SK-N-SH (cell line): ENCODE measurements around the gene CMTM1. TPM values are rescaled to one million over a fixed set of nuclear protein-coding genes. Genes with fewer than 3 reads are reported as not detected.

Experiments
- CTCF ChIA-PET: fragments of 300-600, 350-600 bp; formaldehyde crosslinking; extraction: SDS; loops from one replicate; lab custom pipeline; 2021; lab: Yijun Ruan, JAX
- POLR2A ChIA-PET: fragments of 350-600 bp; sonication (Branson Sonifier 250); formaldehyde crosslinking; extraction: SDS; loops from one replicate; lab custom pipeline; 2020; ENCODE audit warnings: antibody characterized with exemption, inconsistent platforms; lab: Yijun Ruan, JAX
- DNase-seq: peaks from one replicate; pipeline ENCODE4 v3.0.0; 2012
- H2AFZ ChIP-seq: fragments of 200-600 bp; sonication (generic); 2 replicates; pipeline ENCODE4 v1.8.1; 2016; ENCODE audit warnings: antibody characterized with exemption, mild to moderate bottlenecking, low read depth
- H3F3A ChIP-seq: fragments of 200-600 bp; sonication (generic); replicated peaks from 2 replicates; pipeline ENCODE3; 2016; ENCODE audit warnings: antibody characterized with exemption, mild to moderate bottlenecking; ENCODE audit not compliant: insufficient read depth
- H3K27ac ChIP-seq, 2 experiments: fragments of 200-500 bp in 1 of 2; fragments of 200-600 bp in 1 of 2; sonication (Bioruptor generic) in 1 of 2; sonication (generic), shearing (Covaris generic) in 1 of 2; 2 replicates each; pipeline versions ENCODE4 v1.5.1 to v1.6.1; 2014 to 2016; ENCODE audit warnings: low read depth in 2 of 2, inconsistent platforms in 1 of 2, low read length in 1 of 2, mild to moderate bottlenecking in 1 of 2, mixed read lengths in 1 of 2
- H3K27me3 ChIP-seq: fragments of 200-600 bp; sonication (generic), shearing (Covaris generic); 2 replicates; pipeline ENCODE4 v1.6.1; 2016; ENCODE audit warnings: mixed run types; ENCODE audit not compliant: insufficient read depth
- H3K36me3 ChIP-seq, 2 experiments: fragments of 200-500 bp in 1 of 2; fragments of 200-600 bp in 1 of 2; sonication (Bioruptor generic) in 1 of 2; sonication (generic) in 1 of 2; replicated peaks in 1 of 2; 2 replicates each; pipeline versions ENCODE3 to v1.5.1; 2014 to 2016; ENCODE audit warnings: low read length in 1 of 2, mild to moderate bottlenecking in 1 of 2; ENCODE audit not compliant: insufficient read depth in 2 of 2, control insufficient read depth in 1 of 2
- H3K4me1 ChIP-seq, 2 experiments: fragments of 200-500 bp in 1 of 2; fragments of 200-600 bp in 1 of 2; sonication (Bioruptor generic) in 1 of 2; sonication (generic), shearing (Covaris generic) in 1 of 2; 2 replicates each; pipeline versions ENCODE4 v1.5.1 to v1.6.1; 2014 to 2016; ENCODE audit warnings: low read depth in 1 of 2, low read length in 1 of 2, mixed run types in 1 of 2; ENCODE audit not compliant: insufficient read depth in 2 of 2, control insufficient read depth in 1 of 2
- H3K4me2 ChIP-seq: fragments of 200-600 bp; sonication (generic), shearing (Covaris generic); 2 replicates; pipeline ENCODE4 v1.6.1; 2017; ENCODE audit warnings: mixed run types
- H3K4me3 ChIP-seq, 2 experiments: fragments of 200-500 bp in 1 of 2; fragments of 200-600 bp in 1 of 2; sonication (Bioruptor generic) in 1 of 2; sonication (generic), shearing (Covaris generic) in 1 of 2; 2 replicates each; pipeline versions ENCODE4 v1.5.1 to v1.8.1; 2014 to 2016; ENCODE audit warnings: low read depth in 2 of 2, inconsistent platforms in 1 of 2, low read length in 1 of 2, mild to moderate bottlenecking in 1 of 2, mixed read lengths in 1 of 2, moderate library complexity in 1 of 2
- H3K79me2 ChIP-seq: fragments of 200-600 bp; sonication (generic); 2 replicates; pipeline ENCODE4 v1.8.1; 2017; ENCODE audit warnings: mild to moderate bottlenecking; ENCODE audit not compliant: insufficient read depth
- H3K9ac ChIP-seq: fragments of 200-600 bp; sonication (generic); 2 replicates; pipeline ENCODE4 v1.6.1; 2017; ENCODE audit warnings: mixed run types
- H3K9me2 ChIP-seq: fragments of 200-600 bp; sonication (generic); 2 replicates; pipeline ENCODE4 v1.6.1; 2017; ENCODE audit warnings: mixed run types
- H3K9me3 ChIP-seq: fragments of 200-600 bp; sonication (generic); 2 replicates; pipeline ENCODE4 v1.6.1; 2017; ENCODE audit warnings: mixed run types, mild to moderate bottlenecking, moderate library complexity
- H4K20me1 ChIP-seq: fragments of 200-600 bp; sonication (generic); 2 replicates; pipeline ENCODE4 v1.6.1; 2017; ENCODE audit warnings: mild to moderate bottlenecking, mixed run types; ENCODE audit not compliant: insufficient read depth
- EP300 ChIP-seq, 2 experiments: IDR thresholded peaks; 2 replicates each; pipeline versions ENCODE4 v1.4.0 to v1.6.1; 2012; ENCODE audit warnings: borderline replicate concordance in 1 of 2, low read depth in 1 of 2, low read length in 1 of 2
- EZH2phosphoT487 ChIP-seq: fragments of 200-600 bp; sonication (generic); IDR thresholded peaks from 2 replicates; pipeline ENCODE4 v1.6.1; 2017; ENCODE audit warnings: low read depth, mixed run types, mild to moderate bottlenecking, antibody characterized with exemption, moderate library complexity, borderline replicate concordance
- FOSL2 ChIP-seq: IDR thresholded peaks from 2 replicates; pipeline ENCODE4 v1.4.0; 2012; ENCODE audit warnings: low read depth, mild to moderate bottlenecking, moderate library complexity, borderline replicate concordance
- FOXJ3 ChIP-seq: sonication (generic); formaldehyde crosslinking; IDR thresholded peaks from 2 replicates; pipeline ENCODE4 v1.5.1; 2020; ENCODE audit warnings: mild to moderate bottlenecking, missing genetic modification reagents
- FOXM1 ChIP-seq: IDR thresholded peaks from 2 replicates; pipeline ENCODE4 v1.4.0; 2012; ENCODE audit warnings: low read depth, mild to moderate bottlenecking
- GATA2 ChIP-seq: sonication (generic); formaldehyde crosslinking; IDR thresholded peaks from 2 replicates; pipeline ENCODE4 v1.5.0; 2020; ENCODE audit warnings: mild to moderate bottlenecking, missing genetic modification reagents
- MEF2A ChIP-seq: IDR thresholded peaks from 2 replicates; pipeline ENCODE4 v1.4.0; 2012; ENCODE audit warnings: low read depth, borderline replicate concordance
- NRF1 ChIP-seq: IDR thresholded peaks from 2 replicates; pipeline ENCODE4 v1.6.1; 2012; ENCODE audit warnings: low read depth, mild to moderate bottlenecking, low read length
- POLR2AphosphoS5 ChIP-seq: IDR thresholded peaks from 2 replicates; pipeline ENCODE4 v1.6.1; 2012; ENCODE audit warnings: low read depth, low read length
- RAD21 ChIP-seq: IDR thresholded peaks from 2 replicates; pipeline ENCODE4 v1.6.1; 2012; ENCODE audit warnings: mild to moderate bottlenecking, low read length
- RCOR1 ChIP-seq: fragments of 150-350 bp; IDR thresholded peaks from 2 replicates; pipeline ENCODE4 v1.6.1; 2017; ENCODE audit warnings: antibody characterized with exemption, low read length
- RFX5 ChIP-seq: IDR thresholded peaks from 2 replicates; pipeline ENCODE4 v1.6.1; 2012; ENCODE audit warnings: mild to moderate bottlenecking, improper control_type of control experiment, low read length
- RXRA ChIP-seq: IDR thresholded peaks from 2 replicates; pipeline ENCODE4 v1.4.0; 2012; ENCODE audit warnings: low read depth, mild to moderate bottlenecking, borderline replicate concordance
- SIN3A ChIP-seq: IDR thresholded peaks from 2 replicates; pipeline ENCODE4 v1.6.1; 2012; ENCODE audit warnings: low read depth, mild to moderate bottlenecking, low read length, moderate library complexity, borderline replicate concordance
- SMC3 ChIP-seq: IDR thresholded peaks from 2 replicates; pipeline ENCODE4 v1.6.1; 2012; ENCODE audit warnings: low read depth, low read length, improper control_type of control experiment
- TCF12 ChIP-seq: IDR thresholded peaks from 2 replicates; pipeline ENCODE4 v1.4.0; 2012
- WGBS: methylation state at CpG from one replicate; pipeline ENCODE4 v1.1.6; 2017; ENCODE audit warnings: low lambda C conversion rate; 5-methylcytosine and 5-hydroxymethylcytosine counted together
- polyA plus RNA-seq, 3 experiments: library from polyadenylated mRNA; depleted of rRNA; stranded (reverse); fragments of >200 nt; gene quantifications; 2 replicates each; pipeline ENCODE4 v1.2.3, GENCODE V29; 2012
- TF ChIP-seq, protein P1 (sequence below): IDR thresholded peaks from 2 replicates; pipeline ENCODE4; 2012
- TF ChIP-seq, protein P2 (sequence below): IDR thresholded peaks from 2 replicates; pipeline ENCODE4 v1.4.0; 2012; ENCODE audit warnings: low read depth, borderline replicate concordance
- TF ChIP-seq, protein P3 (sequence below): fragments of 200-600 bp; sonication (generic); IDR thresholded peaks from 2 replicates; pipeline ENCODE4 v1.6.1; 2017; ENCODE audit warnings: antibody characterized with exemption, mild to moderate bottlenecking, moderate library complexity
- TF ChIP-seq, protein P4 (sequence below): fragments of 150-350 bp; IDR thresholded peaks from 2 replicates; pipeline ENCODE4 v1.6.1; 2017; ENCODE audit warnings: antibody characterized with exemption, low read length, low read depth, borderline replicate concordance

CMTM1 gene
- polyA plus RNA-seq, 1 of the 3 experiments (the other 2 are of a cell fraction) = 3.7 TPM

DNA sequence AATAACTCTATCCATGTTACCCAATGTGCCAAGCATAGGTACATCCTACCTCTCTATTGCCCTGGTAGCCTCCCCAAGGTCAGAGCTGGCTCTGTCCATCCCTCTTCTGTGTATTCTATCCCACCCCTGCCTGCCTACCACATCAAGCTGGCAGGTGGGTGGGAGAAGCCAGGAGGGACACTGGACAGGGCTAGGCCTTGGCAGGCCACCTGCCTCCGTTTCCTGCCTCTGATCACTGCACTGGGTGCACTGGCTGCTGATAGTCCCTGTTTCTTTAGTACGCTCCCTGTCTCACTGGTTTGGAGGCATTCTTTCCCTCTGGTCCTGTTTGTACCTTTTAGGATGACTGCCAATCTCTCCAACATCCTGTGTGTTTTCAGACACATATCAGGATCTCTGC lies 29.0 kb upstream of the CMTM1 start:
- H3K9ac ChIP-seq = no peak overlapping the region
- no peaks in the 10 kb centered on the region for H3K27me3 ChIP-seq
- peaks cover 4 to 9% of the 10 kb centered on the region in 2 experiments for H3K36me3 ChIP-seq
- TF ChIP-seq RCOR1 (no peak), RXRA (no peak), TCF12 (no peak), RFX5 (no peak), SMC3 (no peak), POLR2AphosphoS5 (no peak), EP300 (IDR thresholded peaks at IDR 0.05; ENCODE audit: borderline replicate concordance in 1 of 2, low read depth in 1 of 2, low read length in 1 of 2) (no peak), FOXJ3 (CRISPR knock-in tag) (no peak), SIN3A (no peak), GATA2 (CRISPR knock-in tag) (no peak)
- TF ChIP-seq, protein P1, sequence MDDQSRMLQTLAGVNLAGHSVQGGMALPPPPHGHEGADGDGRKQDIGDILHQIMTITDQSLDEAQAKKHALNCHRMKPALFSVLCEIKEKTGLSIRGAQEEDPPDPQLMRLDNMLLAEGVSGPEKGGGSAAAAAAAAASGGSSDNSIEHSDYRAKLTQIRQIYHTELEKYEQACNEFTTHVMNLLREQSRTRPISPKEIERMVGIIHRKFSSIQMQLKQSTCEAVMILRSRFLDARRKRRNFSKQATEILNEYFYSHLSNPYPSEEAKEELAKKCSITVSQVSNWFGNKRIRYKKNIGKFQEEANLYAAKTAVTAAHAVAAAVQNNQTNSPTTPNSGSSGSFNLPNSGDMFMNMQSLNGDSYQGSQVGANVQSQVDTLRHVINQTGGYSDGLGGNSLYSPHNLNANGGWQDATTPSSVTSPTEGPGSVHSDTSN = no peak
- TF ChIP-seq, protein P2, sequence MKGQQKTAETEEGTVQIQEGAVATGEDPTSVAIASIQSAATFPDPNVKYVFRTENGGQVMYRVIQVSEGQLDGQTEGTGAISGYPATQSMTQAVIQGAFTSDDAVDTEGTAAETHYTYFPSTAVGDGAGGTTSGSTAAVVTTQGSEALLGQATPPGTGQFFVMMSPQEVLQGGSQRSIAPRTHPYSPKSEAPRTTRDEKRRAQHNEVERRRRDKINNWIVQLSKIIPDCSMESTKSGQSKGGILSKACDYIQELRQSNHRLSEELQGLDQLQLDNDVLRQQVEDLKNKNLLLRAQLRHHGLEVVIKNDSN = no peak
- H3K79me2 ChIP-seq = no peaks in the 10 kb centered on the region
- no peak overlapping the region for H3K27ac ChIP-seq
- H4K20me1 ChIP-seq = no peaks in the 10 kb centered on the region
- no peak for DNase-seq
- WGBS = 100% methylated on average over 2 of the region's 2 CpGs
- POLR2A ChIA-PET = no interaction called here
- no peak overlapping the region for H3K4me2 ChIP-seq
- no peaks in the 10 kb centered on the region for H3K9me2 ChIP-seq
- no peak overlapping the region for H3K4me3 ChIP-seq
- CTCF ChIA-PET = interaction anchor here (2.4 kb wide), 1 partner anchor 11 kb away, joined by 9 read pairs; no protein-coding TSS in a partner anchor
- H3F3A ChIP-seq = no peaks in the 10 kb centered on the region
- no peaks in the 10 kb centered on the region for H3K4me1 ChIP-seq
- H2AFZ ChIP-seq = no peak overlapping the region
- no peaks in the 10 kb centered on the region for H3K9me3 ChIP-seq

DNA sequence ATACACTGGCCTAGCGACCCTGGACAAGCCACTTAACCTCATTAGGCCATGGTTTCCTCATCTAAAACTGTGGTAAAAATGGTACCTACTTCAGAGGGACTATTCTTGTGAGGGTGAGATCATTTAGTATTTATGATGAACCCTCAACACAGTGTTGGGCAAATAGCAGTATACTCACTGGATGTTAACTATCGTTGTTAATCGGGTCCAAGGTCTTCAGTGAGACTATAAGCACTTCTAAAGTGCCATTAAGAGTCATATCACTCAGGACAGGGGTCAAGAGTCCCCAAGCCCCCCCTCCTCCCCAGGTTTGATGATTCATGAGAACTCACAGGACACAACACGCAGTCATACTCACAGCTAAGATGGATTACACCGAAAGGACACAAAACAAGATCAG lies 27.3 kb upstream of the CMTM1 start:
- no peak overlapping the region for H3K4me2 ChIP-seq
- no peak for TF ChIP-seq RCOR1
- no peak for TF ChIP-seq FOSL2
- no peak for TF ChIP-seq RAD21
- TF ChIP-seq, protein P3, sequence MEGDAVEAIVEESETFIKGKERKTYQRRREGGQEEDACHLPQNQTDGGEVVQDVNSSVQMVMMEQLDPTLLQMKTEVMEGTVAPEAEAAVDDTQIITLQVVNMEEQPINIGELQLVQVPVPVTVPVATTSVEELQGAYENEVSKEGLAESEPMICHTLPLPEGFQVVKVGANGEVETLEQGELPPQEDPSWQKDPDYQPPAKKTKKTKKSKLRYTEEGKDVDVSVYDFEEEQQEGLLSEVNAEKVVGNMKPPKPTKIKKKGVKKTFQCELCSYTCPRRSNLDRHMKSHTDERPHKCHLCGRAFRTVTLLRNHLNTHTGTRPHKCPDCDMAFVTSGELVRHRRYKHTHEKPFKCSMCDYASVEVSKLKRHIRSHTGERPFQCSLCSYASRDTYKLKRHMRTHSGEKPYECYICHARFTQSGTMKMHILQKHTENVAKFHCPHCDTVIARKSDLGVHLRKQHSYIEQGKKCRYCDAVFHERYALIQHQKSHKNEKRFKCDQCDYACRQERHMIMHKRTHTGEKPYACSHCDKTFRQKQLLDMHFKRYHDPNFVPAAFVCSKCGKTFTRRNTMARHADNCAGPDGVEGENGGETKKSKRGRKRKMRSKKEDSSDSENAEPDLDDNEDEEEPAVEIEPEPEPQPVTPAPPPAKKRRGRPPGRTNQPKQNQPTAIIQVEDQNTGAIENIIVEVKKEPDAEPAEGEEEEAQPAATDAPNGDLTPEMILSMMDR = no peak
- TF ChIP-seq, protein P1 = no peak
- TF ChIP-seq EP300 (IDR thresholded peaks at IDR 0.05; ENCODE audit: borderline replicate concordance in 1 of 2, low read depth in 1 of 2, low read length in 1 of 2) = no peak
- TF ChIP-seq RXRA = no peak
- no peak for TF ChIP-seq FOXM1
- no peak for TF ChIP-seq SMC3
- TF ChIP-seq, protein P4, sequence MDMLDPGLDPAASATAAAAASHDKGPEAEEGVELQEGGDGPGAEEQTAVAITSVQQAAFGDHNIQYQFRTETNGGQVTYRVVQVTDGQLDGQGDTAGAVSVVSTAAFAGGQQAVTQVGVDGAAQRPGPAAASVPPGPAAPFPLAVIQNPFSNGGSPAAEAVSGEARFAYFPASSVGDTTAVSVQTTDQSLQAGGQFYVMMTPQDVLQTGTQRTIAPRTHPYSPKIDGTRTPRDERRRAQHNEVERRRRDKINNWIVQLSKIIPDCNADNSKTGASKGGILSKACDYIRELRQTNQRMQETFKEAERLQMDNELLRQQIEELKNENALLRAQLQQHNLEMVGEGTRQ = no peak
- TF ChIP-seq POLR2AphosphoS5 = no peak
- no peak for TF ChIP-seq EZH2phosphoT487
- TF ChIP-seq MEF2A = no peak
- TF ChIP-seq NRF1 = no peak

More for the DNA sequence above, 27.3 kb upstream of the CMTM1 start:
- no peaks in the 10 kb centered on the region for H3K9me2 ChIP-seq
- ChIA-PET POLR2A (no interaction called here), CTCF (interaction anchor here (1.3 kb wide), 1 partner anchor 24 kb away, joined by 3 read pairs; no protein-coding TSS in a partner anchor)
- H3K79me2 ChIP-seq = no peaks in the 10 kb centered on the region
- H3K27ac ChIP-seq = no peak overlapping the region
- H3K27me3 ChIP-seq = no peaks in the 10 kb centered on the region
- H2AFZ ChIP-seq = no peak overlapping the region
- H3K36me3 ChIP-seq = peaks cover 3 to 9% of the 10 kb centered on the region in 2 experiments
- H4K20me1 ChIP-seq = no peaks in the 10 kb centered on the region
- no peaks in the 10 kb centered on the region for H3K4me1 ChIP-seq
- no peaks in the 10 kb centered on the region for H3F3A ChIP-seq
- no peak overlapping the region for H3K4me3 ChIP-seq
- H3K9ac ChIP-seq = no peak overlapping the region
- WGBS = 93% methylated on average over 5 of the region's 5 CpGs
- no peaks in the 10 kb centered on the region for H3K9me3 ChIP-seq
- DNase-seq = no peak
